Mucosa of gallbladder (tissue), 1 donor: ENCODE measurements around the gene BCL11B. TPM values are rescaled to one million over a fixed set of nuclear protein-coding genes. Genes with fewer than 3 reads are reported as not detected.

ENCODE experiments used
- DNase-seq: peaks from one replicate; pipeline ENCODE4 v3.0.0-alpha.2; 2020; ENCODE audit warnings: low spot score
- total RNA-seq: library from RNA; stranded (reverse); gene quantifications from one replicate; pipeline ENCODE4 v1.2.1, GENCODE V29; 2021
- donor health status: DM: no; HTN: no; CAD: no.

The BCL11B gene
- total RNA-seq, 1 donor from 2014 or later: 7.9 TPM

DNA sequence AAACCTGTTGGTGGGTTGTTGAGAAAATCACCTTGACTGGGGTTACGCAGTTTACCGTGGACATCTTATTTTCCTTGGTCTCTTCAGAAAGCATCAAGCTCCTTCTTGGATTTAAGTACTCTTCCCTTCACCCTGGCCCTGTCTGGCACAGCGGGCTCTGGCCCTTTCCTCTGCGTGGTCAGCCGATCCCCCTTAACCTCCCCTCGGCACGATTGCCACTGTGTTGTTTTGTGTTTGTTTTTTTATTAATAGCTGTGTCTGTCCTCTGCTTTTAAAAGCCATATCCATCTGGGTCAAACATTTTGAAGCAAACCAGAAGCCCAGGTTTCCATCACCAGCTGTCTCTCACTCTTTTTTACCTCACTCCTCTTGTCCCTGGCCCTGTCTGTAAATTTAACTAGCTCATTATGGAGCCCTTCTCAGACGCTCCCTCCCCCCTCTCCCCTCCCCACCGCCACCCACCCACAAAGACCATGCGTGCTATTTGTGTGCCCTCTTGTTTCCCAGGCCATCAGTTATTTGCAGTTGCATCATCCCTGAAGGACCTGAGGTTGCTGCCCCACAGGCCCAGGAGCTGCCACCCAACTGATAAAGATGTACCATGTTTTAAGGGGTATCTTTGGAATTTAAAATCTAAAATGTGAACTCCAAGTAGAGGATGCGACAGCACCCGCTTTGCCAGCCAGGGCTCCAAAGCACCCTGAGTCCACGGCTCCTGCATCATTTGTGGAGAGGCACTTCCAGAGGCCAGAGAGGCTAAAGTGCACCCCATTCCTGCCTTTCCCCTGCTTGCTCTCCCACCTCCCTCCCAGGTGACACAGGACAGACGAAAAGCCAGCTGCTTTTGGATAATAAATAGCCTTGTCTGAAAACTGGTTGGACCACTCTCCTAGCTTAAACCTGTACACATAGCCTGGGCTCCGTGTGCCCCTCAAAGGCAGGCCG, 3.9 kb downstream of the BCL11B start:
- no peak for DNase-seq

DNA sequence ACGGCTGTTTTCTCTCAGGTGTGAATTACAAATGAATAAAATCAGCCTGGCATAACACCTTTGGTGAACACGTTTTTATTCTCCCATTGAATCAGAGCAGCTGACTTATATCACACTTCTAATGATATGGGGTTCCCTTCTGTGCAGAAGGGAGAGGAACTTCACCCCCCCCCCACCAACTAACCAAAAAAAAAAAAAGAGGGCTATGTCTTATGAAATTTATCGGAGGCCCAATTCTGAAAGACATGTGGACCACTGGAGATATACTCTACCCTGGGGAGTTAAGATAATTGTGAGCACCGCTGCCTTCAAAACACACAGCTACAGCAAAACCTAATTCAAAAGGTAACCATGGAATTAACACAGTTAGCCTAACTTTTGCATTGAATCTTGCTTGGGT, 4.6 kb downstream of the BCL11B start:
- no peak for DNase-seq

DNA sequence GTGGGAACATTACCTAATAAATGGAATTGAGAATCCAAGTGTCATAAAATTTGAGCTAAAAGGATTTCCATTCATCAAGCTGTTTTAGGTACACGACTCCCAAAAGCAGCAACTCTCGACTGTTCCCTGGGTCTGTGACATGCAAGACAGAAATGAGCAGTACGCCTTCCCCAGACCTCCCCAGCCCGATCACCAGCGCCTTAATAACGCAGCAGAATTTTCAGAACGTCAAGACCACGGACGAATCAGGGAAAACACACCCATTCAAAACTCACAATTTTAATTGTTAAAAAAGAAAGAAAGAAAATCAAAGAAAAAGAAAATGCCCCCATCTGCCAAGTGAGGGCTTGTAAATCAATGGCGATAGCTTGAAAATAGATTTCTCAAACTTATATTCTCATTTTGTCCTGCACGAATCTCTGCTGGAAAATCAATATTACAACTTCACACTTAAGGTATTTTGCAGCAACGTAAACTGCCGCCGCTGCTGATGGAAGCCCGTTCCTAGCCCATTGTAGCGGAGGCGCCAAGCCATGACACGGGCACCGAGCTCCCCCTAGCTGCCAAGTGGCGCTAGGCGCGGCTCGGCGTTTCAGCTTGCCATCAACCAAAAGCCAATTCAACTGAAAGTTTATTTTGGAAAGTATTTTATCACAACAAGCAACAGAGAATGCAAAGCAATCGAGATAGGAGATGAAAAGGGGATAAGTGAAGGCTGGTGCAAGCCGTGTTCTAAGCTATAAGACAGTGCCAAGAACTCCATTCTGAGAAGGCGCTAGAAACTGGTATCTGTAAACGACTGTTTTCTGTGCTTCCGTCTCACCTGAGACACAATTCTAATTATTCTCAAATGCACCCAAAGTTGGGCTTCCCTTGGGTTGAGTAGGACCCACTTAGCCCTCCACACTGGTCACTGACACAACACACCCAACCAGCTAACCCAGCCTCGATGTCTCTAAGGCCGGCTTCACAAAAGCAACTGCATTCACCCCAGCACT, 5.5 kb downstream of the BCL11B start:
- DNase-seq: peak; percentile 78

DNA sequence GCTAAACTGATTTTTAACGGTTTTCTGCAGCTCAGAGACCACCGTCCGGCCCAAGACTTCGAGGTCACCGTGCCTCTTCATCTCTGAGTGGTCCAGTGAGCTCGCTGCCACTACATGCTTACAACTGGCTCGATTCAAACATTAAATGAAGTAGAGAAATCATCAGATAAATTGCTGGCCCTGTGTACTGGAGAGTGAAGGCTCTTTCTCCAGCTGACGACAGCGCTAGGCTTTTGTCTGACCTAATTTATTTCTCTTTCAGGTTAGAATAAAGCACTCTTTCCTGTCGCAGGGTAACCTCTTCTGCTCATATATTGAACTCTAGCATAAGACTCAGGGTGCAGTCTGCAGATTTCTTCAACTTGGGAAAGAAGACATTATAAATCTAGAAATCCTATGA, 6.4 kb downstream of the BCL11B start:
- no peak for DNase-seq

DNA sequence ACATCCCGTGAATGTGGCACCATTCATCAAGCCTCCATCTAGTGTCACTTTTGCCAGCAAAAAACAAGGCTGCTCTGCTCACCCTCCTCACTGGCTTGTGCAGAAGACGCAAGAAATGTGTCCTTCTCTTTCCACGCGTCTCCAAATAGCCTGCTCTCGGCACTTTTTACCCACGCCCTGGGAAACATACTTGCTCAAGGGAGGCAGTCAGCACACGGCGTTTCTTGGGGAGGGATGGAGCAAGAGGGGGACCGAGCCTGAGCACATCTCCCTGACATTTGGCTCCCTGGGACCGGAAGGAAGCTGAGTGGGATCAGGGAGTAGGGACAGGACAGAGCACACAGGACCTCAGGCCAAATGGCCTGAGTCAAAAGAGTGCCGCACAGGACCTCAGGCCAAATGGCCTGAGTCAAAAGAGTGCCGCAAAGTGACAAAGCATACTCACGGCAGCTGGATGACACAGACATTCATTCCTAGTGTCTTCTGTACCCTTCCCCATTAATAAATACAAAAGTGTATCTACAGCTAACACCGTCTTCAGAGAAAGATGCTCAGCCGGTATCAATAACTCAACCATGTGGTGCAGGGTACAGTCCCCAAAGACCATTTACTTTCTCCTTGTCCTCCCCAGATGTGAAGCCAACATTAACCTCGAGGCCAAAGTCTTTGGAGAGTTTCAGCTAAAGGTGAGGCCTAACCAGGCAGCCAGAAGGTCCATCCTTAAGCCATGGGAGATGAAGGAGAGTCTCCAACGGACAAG, 7.1 kb downstream of the BCL11B start:
- no peak for DNase-seq

DNA sequence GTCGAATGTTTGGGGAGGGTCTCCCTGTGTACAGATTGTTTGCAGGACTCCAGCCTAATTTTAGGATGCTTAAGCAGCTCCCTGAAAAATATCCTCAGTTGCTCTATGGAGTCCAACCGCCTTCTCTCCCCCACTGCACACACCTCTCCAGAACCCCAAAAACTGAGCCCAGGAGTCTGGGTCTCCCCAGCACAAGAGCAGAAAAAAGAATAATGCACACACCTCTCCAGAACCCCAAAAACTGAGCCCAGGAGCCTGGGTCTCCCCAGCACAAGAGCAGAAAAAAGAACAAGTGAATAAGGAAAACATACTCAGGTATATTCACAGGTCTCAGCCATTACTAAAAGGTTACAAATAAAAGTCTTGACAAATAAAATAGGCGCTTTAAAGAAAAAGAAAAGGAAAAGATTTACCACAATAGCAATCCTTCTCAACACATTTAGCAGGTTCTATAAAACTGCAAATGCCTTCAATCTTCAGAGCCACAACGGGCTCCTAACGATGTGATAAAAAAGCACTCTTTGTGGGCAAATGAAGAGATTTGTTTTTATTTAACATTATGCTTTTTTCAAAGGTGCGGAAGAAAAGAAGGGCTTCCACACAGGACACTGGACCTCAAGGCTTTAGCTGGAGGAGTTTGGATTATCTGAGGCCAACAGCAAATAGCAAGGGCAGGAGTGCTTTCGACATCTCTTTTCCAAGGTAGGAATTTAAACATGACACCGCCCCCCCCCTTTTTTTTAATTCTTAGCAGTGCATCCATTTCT, 8.2 kb downstream of the BCL11B start:
- no peak for DNase-seq

DNA sequence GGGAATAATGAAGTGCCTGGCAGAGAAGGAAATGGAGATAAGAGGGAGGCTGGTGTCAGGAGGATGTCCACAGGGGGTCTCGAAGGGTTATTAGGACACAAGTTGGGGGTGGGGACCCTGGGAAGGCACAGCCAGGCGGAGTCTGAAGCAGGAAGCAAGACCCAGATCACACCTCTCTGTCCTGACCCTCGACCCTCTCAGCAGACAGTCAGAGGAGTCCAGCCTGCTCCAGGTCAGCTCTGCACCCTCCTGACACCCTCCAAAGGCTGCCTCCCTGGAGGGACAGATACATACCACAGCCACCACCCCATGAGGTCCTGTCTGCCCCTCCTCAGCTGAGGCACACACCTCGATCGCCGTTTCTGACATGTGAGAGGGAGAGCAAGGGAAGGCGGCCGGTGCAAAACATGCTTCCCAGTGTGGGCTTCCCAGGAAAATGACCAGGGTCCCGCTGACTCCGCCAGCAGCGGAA, 9.0 kb downstream of the BCL11B start:
- no peak for DNase-seq

DNA sequence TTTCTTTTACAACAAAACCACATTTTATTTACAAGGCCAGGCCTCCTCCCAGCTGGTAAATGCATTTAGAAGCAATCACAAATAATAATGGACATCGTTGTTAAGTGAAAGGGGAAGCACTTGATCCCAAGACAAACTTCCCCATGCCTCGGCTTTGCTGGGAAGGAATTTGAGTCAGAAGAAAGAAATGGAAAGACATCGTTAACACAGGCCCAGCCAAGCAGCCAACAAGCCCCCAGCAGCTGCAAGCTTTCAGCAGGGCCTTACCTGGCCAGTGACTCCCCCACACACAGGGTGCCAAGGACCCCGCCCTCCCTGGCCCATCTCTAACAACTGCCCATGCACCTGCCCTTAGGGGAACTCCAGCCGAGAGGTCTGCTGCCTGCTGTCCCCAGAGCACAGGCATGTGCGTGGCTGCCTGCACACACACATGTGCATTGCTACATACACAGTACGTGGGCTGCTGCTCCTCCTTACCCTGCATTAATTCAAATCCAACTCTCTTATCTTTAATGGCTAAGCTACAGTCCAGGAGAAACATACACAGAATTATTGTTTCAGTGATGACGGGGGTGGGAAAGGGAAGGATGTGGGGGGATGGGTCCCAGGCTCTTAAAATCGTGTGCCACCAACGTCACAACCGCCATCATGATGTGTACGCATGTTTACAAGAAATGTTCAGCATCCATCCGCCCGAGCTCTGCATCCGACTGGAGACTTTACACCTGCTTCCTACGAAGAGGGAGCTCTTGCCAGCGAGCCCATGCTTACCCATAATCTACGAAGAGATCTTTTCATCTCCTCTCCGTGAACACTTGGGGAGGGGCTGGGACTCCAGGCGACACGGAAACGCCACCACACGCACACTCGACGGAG, 9.8 kb downstream of the BCL11B start:
- peak; percentile 65 for DNase-seq

DNA sequence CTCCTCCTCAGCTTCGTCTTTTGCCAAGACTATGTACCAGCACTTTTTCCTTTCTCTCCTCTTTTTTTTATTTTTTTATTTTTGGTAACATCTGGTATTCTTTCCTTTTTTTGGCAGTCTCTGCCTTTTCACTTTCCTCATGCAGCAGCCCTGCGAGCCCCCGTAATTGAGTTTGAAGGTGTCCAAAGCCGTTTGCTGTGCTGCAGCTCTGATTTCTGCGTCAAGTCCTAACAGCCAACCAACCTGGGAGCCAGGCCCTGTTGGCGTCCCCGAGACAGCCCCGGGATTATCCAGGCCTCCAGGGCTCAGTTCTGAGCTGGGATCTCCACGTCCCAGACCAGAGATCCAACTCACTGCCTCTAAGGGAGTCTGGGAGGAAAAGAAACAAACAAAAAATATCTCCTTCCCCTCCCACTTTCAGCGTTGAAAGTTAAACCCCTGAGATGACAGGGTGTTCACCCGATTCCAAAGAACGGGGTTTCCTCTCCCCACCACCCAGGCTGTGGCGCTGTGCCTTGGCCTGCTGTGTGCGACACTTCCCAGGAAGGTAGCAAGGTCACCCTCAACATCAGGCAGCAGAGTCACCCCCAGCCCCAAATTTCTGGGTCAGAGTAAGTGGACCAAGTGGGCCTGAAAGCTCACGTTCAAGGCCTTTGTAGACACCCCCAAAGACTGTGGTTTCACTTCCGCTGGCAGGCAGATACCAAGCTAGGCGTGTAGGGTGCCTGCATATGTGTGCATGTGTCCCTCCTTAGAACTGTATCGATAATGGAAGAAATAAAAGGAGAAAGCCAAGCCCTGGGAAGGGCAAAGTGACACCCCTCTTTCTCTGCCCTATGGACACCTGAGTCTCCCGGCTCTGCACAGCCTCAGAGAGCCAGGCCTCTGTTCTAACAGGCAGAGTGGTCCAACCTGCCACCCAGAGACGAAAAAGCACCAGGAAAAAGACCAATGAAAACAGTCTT, 11.1 kb downstream of the BCL11B start:
- no peak for DNase-seq

DNA sequence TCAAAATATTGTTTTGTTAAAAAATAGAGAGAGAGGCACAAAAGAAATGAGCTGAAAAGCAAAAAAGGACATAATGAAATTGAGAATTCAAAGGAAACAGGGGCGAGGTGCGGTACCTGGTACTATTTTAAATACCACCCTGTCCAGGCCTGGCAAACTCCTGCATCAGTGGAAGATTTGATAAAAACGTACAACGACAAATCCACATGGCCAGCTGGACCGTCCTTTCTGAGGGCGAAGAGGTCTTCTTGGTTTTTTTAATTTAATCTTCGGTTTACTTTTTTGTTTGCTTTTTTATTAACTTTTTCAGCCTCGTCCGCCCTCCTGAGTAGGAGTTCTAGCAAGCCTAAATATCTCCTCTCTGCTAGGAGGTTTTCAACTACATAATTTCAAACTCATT, 11.9 kb downstream of the BCL11B start:
- DNase-seq: no peak

DNA sequence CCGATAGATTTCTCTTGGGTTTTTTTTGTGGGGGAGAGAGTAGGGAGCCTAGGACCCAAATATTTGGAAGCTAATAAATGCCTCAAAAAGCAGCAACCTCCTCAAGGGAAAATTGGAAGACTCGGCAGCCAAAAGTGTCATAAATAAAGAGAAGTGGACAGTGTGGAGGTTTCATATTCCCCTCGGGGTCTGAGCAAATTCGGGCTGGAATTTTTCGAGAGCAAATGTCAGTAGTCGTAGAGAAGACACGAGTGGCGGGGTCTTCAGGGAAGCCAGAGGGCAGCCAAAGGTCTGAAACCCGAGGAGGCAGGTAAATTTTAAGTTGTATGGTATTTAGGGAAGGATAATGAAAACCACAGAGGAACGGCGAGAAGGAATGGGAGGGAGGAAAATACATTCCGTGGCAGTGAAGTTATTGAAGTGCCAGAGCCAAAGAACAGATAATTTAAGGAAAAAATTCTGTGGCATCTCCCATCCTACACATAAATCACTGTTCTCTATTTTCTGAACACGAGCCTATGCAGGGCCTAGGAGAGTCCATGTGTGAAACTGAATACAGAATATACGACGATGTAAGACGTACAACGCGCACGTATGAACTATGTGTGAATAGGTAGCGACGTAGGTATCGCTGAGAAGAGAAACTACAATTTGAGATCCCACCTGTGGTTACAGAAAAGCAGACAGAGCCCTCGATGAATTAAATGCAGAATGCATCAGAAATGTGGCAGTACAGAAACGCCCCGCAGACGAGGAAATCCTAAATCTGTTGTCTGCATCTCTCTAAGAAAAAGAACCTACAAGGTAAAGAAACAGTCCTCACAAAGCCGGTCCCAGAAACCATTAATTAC, 12.9 kb downstream of the BCL11B start:
- no peak for DNase-seq

DNA sequence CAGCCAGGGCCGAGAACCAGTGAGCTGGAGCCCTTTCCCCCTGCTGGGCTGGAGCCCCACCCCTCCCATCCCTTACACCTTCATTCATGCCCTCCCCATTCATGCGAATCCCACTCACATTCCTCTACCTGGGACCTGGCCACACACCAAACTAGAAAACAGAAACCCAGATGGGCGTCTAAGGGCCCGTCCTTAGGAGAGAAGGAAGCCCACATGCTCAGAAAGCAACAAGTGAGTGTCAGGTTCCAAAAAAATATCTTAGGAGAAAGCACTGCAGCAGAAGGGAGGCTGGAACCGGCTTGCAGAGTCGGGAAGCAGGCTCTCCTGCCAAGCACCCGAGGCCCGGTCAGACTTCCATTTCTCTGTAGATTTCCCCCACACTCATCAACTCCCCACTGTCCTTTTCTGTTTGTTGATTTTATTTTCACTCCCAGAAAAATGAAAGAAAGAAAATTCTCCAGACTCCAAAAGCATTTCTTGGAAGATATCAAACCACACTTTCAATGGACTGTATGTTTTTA, 13.6 kb downstream of the BCL11B start:
- DNase-seq: no peak

DNA sequence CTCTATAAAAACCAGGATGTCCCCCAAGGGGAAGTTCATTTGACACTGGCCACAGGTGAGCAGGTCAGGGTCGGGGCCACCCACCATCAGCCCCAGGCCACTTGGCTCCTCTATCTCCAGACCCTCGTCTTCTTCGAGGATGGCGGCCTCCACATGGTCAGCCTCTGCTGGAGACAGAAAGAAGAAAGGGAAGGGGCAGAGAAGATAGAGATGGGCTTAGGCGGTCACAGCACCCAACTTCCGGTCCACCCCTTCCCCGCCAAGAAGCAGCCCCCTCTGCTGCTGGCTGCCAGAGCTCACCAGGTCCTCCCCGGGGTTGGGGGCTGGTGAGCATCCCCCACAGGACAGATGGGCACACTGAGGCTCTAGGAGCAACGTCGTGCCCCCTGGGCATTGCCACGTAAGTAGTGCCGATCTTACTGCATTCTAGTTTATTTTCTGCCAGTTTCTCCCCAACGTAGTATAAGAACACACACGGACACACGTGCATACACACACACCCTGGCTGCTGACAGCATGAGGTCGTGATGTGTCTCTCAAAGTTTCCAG, 14.2 kb downstream of the BCL11B start:
- no peak for DNase-seq

DNA sequence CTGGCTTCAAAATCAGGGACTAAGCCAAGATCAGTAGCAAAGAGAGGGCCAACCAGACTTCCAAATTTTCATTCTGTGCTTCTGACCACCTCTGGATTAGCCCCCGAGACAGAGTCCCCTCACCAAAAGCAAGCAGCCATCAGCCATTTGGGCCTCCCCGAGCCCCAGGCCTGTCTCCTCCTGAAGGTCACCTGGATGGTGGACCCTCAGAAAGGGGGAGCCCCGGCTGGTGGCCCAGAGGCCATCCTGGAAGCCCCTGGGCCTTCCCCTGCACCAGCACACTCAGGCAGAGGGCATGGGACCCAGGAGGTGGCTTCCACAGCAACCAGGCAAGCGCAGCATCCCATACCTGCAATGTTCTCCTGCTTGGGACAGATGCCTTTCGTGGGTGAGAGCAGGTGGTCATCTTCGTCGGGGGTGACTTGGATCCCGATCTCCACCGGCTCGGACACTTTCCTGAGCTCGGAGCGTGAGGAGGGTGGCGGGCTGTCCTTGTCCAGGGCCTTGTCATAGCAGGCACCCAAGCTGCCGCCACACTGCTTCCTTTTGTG, 14.8 kb downstream of the BCL11B start:
- no peak for DNase-seq

DNA sequence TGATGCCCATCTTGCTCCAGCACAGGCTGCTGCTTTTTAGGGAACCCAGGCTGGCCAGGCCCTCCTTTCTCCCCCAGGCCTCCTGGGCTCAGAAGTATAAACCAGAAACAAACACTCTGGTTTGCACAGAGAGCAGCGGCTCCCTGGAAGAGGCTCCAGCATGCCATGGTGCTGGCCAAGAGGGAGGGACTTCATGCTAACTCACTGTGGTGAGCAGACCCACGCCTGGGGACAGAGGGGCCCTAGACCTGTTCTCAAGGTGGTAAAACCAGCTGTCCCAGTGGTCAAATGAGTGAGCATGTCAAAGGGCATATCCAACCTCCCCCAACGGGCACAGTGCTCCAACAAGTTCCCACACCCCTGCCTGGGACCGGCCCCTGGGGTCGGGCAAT, 15.5 kb downstream of the BCL11B start:
- DNase-seq: no peak

DNA sequence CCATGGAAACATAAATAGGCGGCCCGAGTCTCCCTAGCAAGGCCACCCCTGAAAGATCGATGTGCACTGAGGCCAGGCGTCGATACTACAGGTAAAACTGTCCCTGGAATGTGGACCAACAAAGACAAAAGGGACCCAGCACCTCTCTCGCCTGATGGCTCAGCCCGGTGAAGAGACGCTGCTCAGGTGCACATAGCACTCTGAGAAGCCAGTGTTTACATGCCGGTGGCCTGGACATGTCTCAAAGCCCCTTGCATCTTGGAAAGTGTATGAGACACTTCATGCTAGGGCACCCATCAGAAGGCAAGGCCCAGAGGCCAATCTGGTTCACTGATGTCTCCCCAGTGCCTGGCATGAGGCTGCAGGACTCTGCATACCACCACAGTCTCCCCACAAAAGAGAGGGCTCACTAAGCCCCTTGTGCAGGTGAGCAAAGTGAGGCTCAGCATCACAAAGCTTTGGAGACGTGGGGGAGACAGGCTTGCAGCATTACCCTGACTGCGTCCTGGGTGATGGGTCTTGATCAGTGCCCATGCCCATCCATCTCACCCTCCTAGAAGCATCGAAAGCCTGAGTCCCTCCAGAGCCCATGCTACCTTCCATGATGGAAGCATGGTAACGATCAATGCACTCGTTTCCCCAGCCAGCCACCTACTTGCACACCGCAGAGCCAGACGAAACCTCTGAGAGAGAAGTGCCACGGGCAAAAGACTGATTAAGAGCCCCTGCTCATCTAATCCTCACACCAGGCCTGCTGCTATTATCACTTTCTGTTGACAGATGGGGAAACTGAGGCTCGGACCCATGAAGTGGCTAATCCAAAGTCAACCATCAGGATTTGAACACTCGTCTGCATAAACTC, 16.1 kb downstream of the BCL11B start:
- DNase-seq: no peak
